Right lobe of liver (tissue), 6 donors: ENCODE data around the gene GPR158. TPM values are rescaled to one million over a fixed set of nuclear protein-coding genes. Genes with fewer than 3 reads are reported as not detected.
A peak's percentile ranks its signal among the peaks of the same experiment; 100 is the strongest.

Experiments used
- ATAC-seq, 4 donors: fragments of 200-7000 bp; cut with Tn5 transposase; one replicate each; pipeline ENCODE4 v1.9.1; 2020; ENCODE audit warnings: mild to moderate bottlenecking in 4 of 4, moderate library complexity in 4 of 4
- DNase-seq, 3 donors: peaks; one replicate each; pipeline ENCODE4 v3.0.0-alpha.2; 2020
- H3K27ac ChIP-seq, 3 donors: fragments of 200-600 bp; one replicate each; pipeline ENCODE4 v1.8.0; 2022
- H3K27me3 ChIP-seq, 2 donors: fragments of 200-600 bp; one replicate each; pipeline ENCODE4 v1.8.0; 2022
- H3K36me3 ChIP-seq, 4 donors: fragments of 200-600 bp; sonication (generic) in 1 of 4; one replicate each; pipeline versions ENCODE4 v1.5.1 to v1.8.0; 2017 to 2022; ENCODE audit warnings: control low read depth in 1 of 4
- H3K4me1 ChIP-seq, 4 donors: fragments of 200-600 bp; sonication (generic) in 1 of 4; one replicate each; pipeline versions ENCODE4 v1.5.1 to v1.8.0; 2017 to 2022; ENCODE audit warnings: control low read depth in 1 of 4
- H3K4me3 ChIP-seq, 3 donors: fragments of 200-600 bp; one replicate each; pipeline ENCODE4 v1.8.0; 2022
- H3K9me3 ChIP-seq, 4 donors: fragments of 200-600 bp; sonication (generic) in 1 of 4; one replicate each; pipeline versions ENCODE4 v1.5.1 to v1.8.0; 2017 to 2022; ENCODE audit warnings: control low read depth in 1 of 4
- CTCF ChIP-seq, 4 donors: fragments of 200-600 bp in 3 of 4; fragments of 450-650 bp in 1 of 4; IDR thresholded peaks; one replicate each; pipeline versions ENCODE4 v1.5.1 to v1.8.0; 2016 to 2022; ENCODE audit warnings: antibody characterized with exemption in 4 of 4, mild to moderate bottlenecking in 2 of 4
- POLR2A ChIP-seq: fragments of 450-650 bp; IDR thresholded peaks from one replicate; pipeline ENCODE4 v1.6.1; 2017; ENCODE audit warnings: antibody characterized with exemption, mild to moderate bottlenecking
- WGBS: methylation state at CpG from one replicate; pipeline ENCODE4 v1.1.6; 2018; ENCODE audit warnings: low coverage, low lambda C conversion rate; ENCODE audit not compliant: insufficient coverage; ENCODE audit errors: missing lambda C conversion rate; 5-methylcytosine and 5-hydroxymethylcytosine counted together
- intact Hi-C, 2 donors: fragments of 100-400 bp; cut with DNase I; formaldehyde crosslinking; loops; one replicate each; pipeline versions ENCODE4 v1.11.2 to v1.14.1; 2022
- long read RNA-seq: library from polyadenylated mRNA; unstranded; transcript quantifications from one replicate; pipeline ENCODE4 v2.0.0, GENCODE V29; 2019
- total RNA-seq, 6 experiments: library from RNA; depleted of rRNA in 2 of 6; stranded (reverse); fragments of >200 nt in 2 of 6; fragmentation: NEBNext Ultra II Directional in 3 of 6; extraction: Animal tissue kit (Norgen Biotek cat#: 25700) in 3 of 6; gene quantifications; one replicate each; pipeline versions ENCODE4 v1.1.0 to v1.2.4, GENCODE V29; 2016 to 2023
- donor health status: DM: no; HTN: yes; CAD: no.
- donor health status: DM: no; HTN: no; CAD: no.
- donor health status: DM: no; HTN: no; CAD: no.
- donor health status: DM: no; HTN: yes; CAD: no.
- donor health status: DM: no; HTN: yes; CAD: no.

GPR158 gene
- under 1 TPM in 2 of 6 experiments, not detected in 4; 0.04 to 0.14 TPM for total RNA-seq
- long read RNA-seq: 0 reads

- H3K4me3 ChIP-seq: peak within 1 kb of the TSS; percentile 33 to 58 (median 41)
- H3K27me3 ChIP-seq: peaks cover 0 to 17% of the 10 kb centered on the region in 2 donors
- H3K36me3 ChIP-seq: no peaks in the 10 kb centered on the region
- peaks cover 0 to 8% (median 3%) of the 10 kb centered on the region in 4 donors for H3K4me1 ChIP-seq
- DNase-seq: peak; percentile 75 to 88 (median 84)
- no peaks in the 10 kb centered on the region for H3K9me3 ChIP-seq
- no peak within 1 kb of the TSS for H3K27ac ChIP-seq
- intact Hi-C loops: no loop called here
- no peak for TF ChIP-seq CTCF (IDR thresholded peaks at IDR 0.05)
- TF ChIP-seq POLR2A: no peak
- ATAC-seq: peak; percentile 90 to 98 (median 94)
- WGBS: 3% methylated on average over 28 of the region's 83 CpGs
Observed at GRCh38 chr10:25174461-25175230, at the start of gene GPR158. Gene GPR158, plus strand, starts transcription at chr10:25175001. Its CDS starts 420 bp downstream, at chr10:25175421.

- no peak for ATAC-seq
- no peaks in the 10 kb centered on the region for H3K9me3 ChIP-seq
- no peaks in the 10 kb centered on the region for H3K36me3 ChIP-seq
- DNase-seq: no peak
- no peak overlapping the region for H3K4me3 ChIP-seq
- intact Hi-C loops: no loop called here
- H3K4me1 ChIP-seq: no peaks in the 10 kb centered on the region
- no peaks in the 10 kb centered on the region for H3K27me3 ChIP-seq
- 21% methylated on average over 2 of the region's 7 CpGs for WGBS
- TF ChIP-seq POLR2A: no peak
- no peak for TF ChIP-seq CTCF (IDR thresholded peaks at IDR 0.05)
- no peak overlapping the region for H3K27ac ChIP-seq
Observed at GRCh38 chr10:25125201-25125611, 49.6 kb upstream of the GPR158 start.

GRCh38 chr10:25129592-25129991, 45.2 kb upstream of the GPR158 start:
- Histone ChIP-seq H3K36me3 (no peaks in the 10 kb centered on the region), H3K27me3 (no peaks in the 10 kb centered on the region), H3K4me3 (no peak overlapping the region), H3K27ac (no peak overlapping the region), H3K4me1 (no peaks in the 10 kb centered on the region), H3K9me3 (no peaks in the 10 kb centered on the region)
- DNase-seq: no peak
- no peak for TF ChIP-seq POLR2A
- no peak for TF ChIP-seq CTCF (IDR thresholded peaks at IDR 0.05)
- 44% methylated on average over 4 of the region's 4 CpGs for WGBS
- intact Hi-C loops: no loop called here
- no peak for ATAC-seq

GRCh38 chr10:25130906-25131305, 43.9 kb upstream of the GPR158 start:
- TF ChIP-seq POLR2A: no peak
- no peak for TF ChIP-seq CTCF (IDR thresholded peaks at IDR 0.05)
- Histone ChIP-seq H3K4me1 (no peaks in the 10 kb centered on the region), H3K27me3 (no peaks in the 10 kb centered on the region), H3K27ac (no peak overlapping the region), H3K4me3 (no peak overlapping the region), H3K9me3 (no peaks in the 10 kb centered on the region), H3K36me3 (no peaks in the 10 kb centered on the region)
- DNase-seq (no peak), ATAC-seq (no peak)
- intact Hi-C loops: no loop called here
- 82% methylated on average over 2 of the region's 4 CpGs for WGBS
